GM12878 (cell line): ENCODE results near the gene ASAP3. TPM values are rescaled to one million over a fixed set of nuclear protein-coding genes. Genes with fewer than 3 reads are reported as not detected.

Experiments used
- ATAC-seq: fragments of 200-7000 bp; cut with Tn5 transposase; 3 replicates; pipeline ENCODE4 v1.9.1; 2020; ENCODE audit warnings: mild to moderate bottlenecking, moderate library complexity
- BruUV-seq: library from RNA; stranded (reverse); fragments of 400-500 nt; replicated peaks from 2 replicates; lab custom pipeline; 2021; lab: Mats Ljungman, UMichigan
- CTCF ChIA-PET: fragments of 300-600 bp; sonication (Branson Sonifier 250); formaldehyde crosslinking; extraction: SDS; loops from one replicate; lab custom pipeline; 2021; ENCODE audit warnings: inconsistent platforms; lab: Yijun Ruan, JAX
- POLR2A ChIA-PET: fragments of 350-600 bp; formaldehyde crosslinking; extraction: SDS; loops from one replicate; lab custom pipeline; 2021; ENCODE audit warnings: inconsistent platforms; lab: Charles Lee
- RAD21 ChIA-PET: fragments of 300-600 bp; sonication (Branson Sonifier 250); formaldehyde crosslinking; loops from one replicate; lab custom pipeline; 2023; ENCODE audit warnings: antibody characterized with exemption; ENCODE audit not compliant: unreplicated experiment; lab: Charles Lee
- SMC1A ChIA-PET: fragments of 300-600 bp; sonication (Branson Sonifier 250); formaldehyde crosslinking; loops from one replicate; lab custom pipeline; 2023; ENCODE audit not compliant: unreplicated experiment, uncharacterized antibody; lab: Charles Lee
- DNase-seq: peaks from one replicate; pipeline ENCODE4 v3.0.0-alpha.2; 2011; ENCODE audit warnings: low read depth, low spot score
- FAIRE-seq: peaks from 3 replicates; lab custom pipeline; 2011; peaks lifted over from hg19 to GRCh38; lab: Jason Lieb, UNC
- H2AFZ ChIP-seq: 2 replicates; pipeline ENCODE4 v1.6.0; 2011; ENCODE audit warnings: low read depth, low read length, control low read depth; ENCODE audit not compliant: control insufficient read depth
- H3K27ac ChIP-seq: 2 replicates; pipeline ENCODE4 v1.5.1; 2011; ENCODE audit warnings: control low read depth; ENCODE audit not compliant: control insufficient read depth, insufficient read depth
- H3K27me3 ChIP-seq, 2 experiments: replicated peaks in 1 of 2; 2 replicates each; pipeline versions ENCODE4 v1.6.0 to v1.6.1; 2011; ENCODE audit warnings: low read length in 1 of 2; ENCODE audit not compliant: control insufficient read depth in 2 of 2, insufficient read depth in 2 of 2
- H3K36me3 ChIP-seq, 2 experiments: 2 replicates each; pipeline ENCODE4 v1.5.1; 2011; ENCODE audit warnings: low read length in 1 of 2; ENCODE audit not compliant: control insufficient read depth in 2 of 2, insufficient read depth in 2 of 2
- H3K4me1 ChIP-seq: 2 replicates; pipeline ENCODE4 v1.6.1; 2011; ENCODE audit warnings: mild to moderate bottlenecking, low read length, moderate library complexity, mixed read lengths; ENCODE audit not compliant: control insufficient read depth, insufficient read depth
- H3K4me2 ChIP-seq: 2 replicates; pipeline ENCODE4 v1.6.0; 2011; ENCODE audit warnings: control low read depth; ENCODE audit not compliant: control insufficient read depth, insufficient read depth
- H3K4me3 ChIP-seq: fragments of 200-600 bp; sonication (generic); 2 replicates; pipeline ENCODE4 v1.5.1; 2016
- H3K79me2 ChIP-seq: 2 replicates; pipeline ENCODE4 v1.6.0; 2011; ENCODE audit warnings: low read length; ENCODE audit not compliant: control insufficient read depth, insufficient read depth
- H3K9ac ChIP-seq: 2 replicates; pipeline ENCODE4 v1.8.0; 2011; ENCODE audit warnings: low read length, control low read depth, mixed read lengths; ENCODE audit not compliant: control insufficient read depth, insufficient read depth
- H3K9me3 ChIP-seq: replicated peaks from 3 replicates; pipeline ENCODE4 v1.5.1; 2011; ENCODE audit warnings: mild to moderate bottlenecking, low read length; ENCODE audit not compliant: control insufficient read depth, insufficient read depth
- H4K20me1 ChIP-seq: 2 replicates; pipeline ENCODE4 v1.6.0; 2011; ENCODE audit not compliant: control insufficient read depth, insufficient read depth
- ATF2 ChIP-seq: IDR thresholded peaks from 2 replicates; pipeline ENCODE4 v1.6.1; 2012; ENCODE audit warnings: low read length, inconsistent platforms
- BCL11A ChIP-seq: IDR thresholded peaks from 2 replicates; pipeline ENCODE4 v1.6.1; 2011; ENCODE audit warnings: low read depth, low read length
- BHLHE40 ChIP-seq, 2 experiments: fragments of 450-650 bp in 1 of 2; IDR thresholded peaks; 2 replicates each; pipeline ENCODE4 v1.6.1; 2011 to 2017; ENCODE audit warnings: low read depth in 2 of 2, borderline replicate concordance in 1 of 2, improper control_type of control experiment in 1 of 2, low read length in 1 of 2, mild to moderate bottlenecking in 1 of 2
- DPF2 ChIP-seq: fragments of 450-650 bp; IDR thresholded peaks from 2 replicates; pipeline ENCODE4 v1.6.1; 2017; ENCODE audit warnings: mild to moderate bottlenecking
- EED ChIP-seq: sonication (generic); IDR thresholded peaks from 2 replicates; pipeline ENCODE4 v1.6.1; 2016; ENCODE audit warnings: antibody characterized with exemption, low read depth
- ETV6 ChIP-seq, 2 experiments: fragments of 450-650 bp in 1 of 2; IDR thresholded peaks in 1 of 2; conservative IDR thresholded peaks in 1 of 2; 2 replicates each; pipeline ENCODE4 v1.6.1; 2014; ENCODE audit warnings: antibody characterized with exemption in 1 of 2, borderline replicate concordance in 1 of 2, low read depth in 1 of 2, mild to moderate bottlenecking in 1 of 2, moderate library complexity in 1 of 2
- FOXM1 ChIP-seq: IDR thresholded peaks from 2 replicates; pipeline ENCODE4 v1.6.1; 2012; ENCODE audit warnings: low read depth, mild to moderate bottlenecking, inconsistent platforms, low read length, moderate library complexity
- IKZF1 ChIP-seq: fragments of 450-650 bp; conservative IDR thresholded peaks from 2 replicates; pipeline ENCODE4 v1.6.1; 2017; ENCODE audit warnings: antibody characterized with exemption, mild to moderate bottlenecking
- IKZF2 ChIP-seq, 2 experiments: fragments of 450-650 bp; IDR thresholded peaks; 2 replicates each; pipeline ENCODE4 v1.6.1; 2017; ENCODE audit warnings: mild to moderate bottlenecking in 2 of 2, moderate library complexity in 2 of 2
- IRF4 ChIP-seq: IDR thresholded peaks from 2 replicates; pipeline ENCODE4 v1.6.1; 2011; ENCODE audit warnings: low read depth, low read length
- JUNB ChIP-seq: IDR thresholded peaks from 2 replicates; pipeline ENCODE4 v1.6.1; 2016; ENCODE audit warnings: antibody characterized with exemption, mild to moderate bottlenecking
- MTA3 ChIP-seq: IDR thresholded peaks from 2 replicates; pipeline ENCODE4 v1.6.1; 2012; ENCODE audit warnings: low read length, inconsistent platforms, borderline replicate concordance
- NFIC ChIP-seq: IDR thresholded peaks from 2 replicates; pipeline ENCODE4 v1.6.1; 2012; ENCODE audit warnings: low read depth, mild to moderate bottlenecking, inconsistent platforms, low read length, moderate library complexity
- NR2C2 ChIP-seq: IDR thresholded peaks from 2 replicates; pipeline ENCODE4 v1.6.1; 2011; ENCODE audit warnings: borderline replicate concordance, low read depth; ENCODE audit not compliant: control insufficient read depth, insufficient read length
- PML ChIP-seq: IDR thresholded peaks from 2 replicates; pipeline ENCODE4 v1.6.1; 2012; ENCODE audit warnings: low read length, inconsistent platforms
- RAD21 ChIP-seq: IDR thresholded peaks from 2 replicates; pipeline ENCODE4 v1.6.1; 2011; ENCODE audit warnings: mild to moderate bottlenecking, low read depth, low read length, moderate library complexity; ENCODE audit not compliant: insufficient read depth
- RUNX3 ChIP-seq: IDR thresholded peaks from 2 replicates; pipeline ENCODE4 v1.6.1; 2012; ENCODE audit warnings: low read length, inconsistent platforms
- TCF12 ChIP-seq: IDR thresholded peaks from 2 replicates; pipeline ENCODE4 v1.6.1; 2011; ENCODE audit warnings: low read depth, mild to moderate bottlenecking, low read length
- USF2 ChIP-seq: IDR thresholded peaks from 2 replicates; pipeline ENCODE4 v1.6.1; 2011; ENCODE audit warnings: low read depth, low read length, improper control_type of control experiment, borderline replicate concordance
- WGBS: methylation state at CpG from one replicate; pipeline ENCODE4 v1.1.6; 2016; ENCODE audit warnings: low lambda C conversion rate; ENCODE audit not compliant: insufficient replicate concordance, insufficient coverage; ENCODE audit errors: missing lambda C conversion rate; 5-methylcytosine and 5-hydroxymethylcytosine counted together
- in situ Hi-C: fragments of 300-500 bp; cut with MboI; formaldehyde crosslinking; loops from 9 replicates; pipeline ENCODE4 v1.14.3; 2018; ENCODE audit warnings: mixed read lengths
- intact Hi-C: fragments of 100-400 bp; cut with micrococcal nuclease; formaldehyde crosslinking; loops from one replicate; pipeline ENCODE4 v1.14.2; 2022; ENCODE audit not compliant: unreplicated experiment
- polyA plus RNA-seq, 11 experiments: library from polyadenylated mRNA; depleted of rRNA in 4 of 11; unstranded in 6 of 11; stranded (reverse) in 5 of 11; fragments of >200 nt; fragmentation: Nextera tagmentation in 4 of 11; fragmentation: Illumina TruSeq in 1 of 11; extraction: Ambion mirVana in 4 of 11; extraction: Trizol in 1 of 11; gene quantifications; 1 replicate in 1 of 11; 2 replicates in 10 of 11; pipeline versions ENCODE4 v1.2.1 to v1.2.3, GENCODE V29; 2011 to 2016; ENCODE audit warnings: inconsistent platforms in 2 of 11, missing spikeins in 2 of 11, low read depth in 1 of 11
- total RNA-seq, 4 experiments: library from RNA; depleted of rRNA in 3 of 4; stranded (reverse); fragments of >200 nt in 3 of 4; fragmentation: Illumina TruSeq in 1 of 4; extraction: Trizol in 1 of 4; gene quantifications; 2 replicates each; pipeline versions ENCODE4 v1.2.1 to v1.2.3, GENCODE V29; 2013 to 2021

ASAP3 gene
- total and polyA plus RNA-seq, 10 of the 15 experiments (the other 5 are each of a cell fraction or from before 2014, with no cell fraction given), result 0.04 to 0.92 (median 0.34) TPM; not detected in 1

DNA sequence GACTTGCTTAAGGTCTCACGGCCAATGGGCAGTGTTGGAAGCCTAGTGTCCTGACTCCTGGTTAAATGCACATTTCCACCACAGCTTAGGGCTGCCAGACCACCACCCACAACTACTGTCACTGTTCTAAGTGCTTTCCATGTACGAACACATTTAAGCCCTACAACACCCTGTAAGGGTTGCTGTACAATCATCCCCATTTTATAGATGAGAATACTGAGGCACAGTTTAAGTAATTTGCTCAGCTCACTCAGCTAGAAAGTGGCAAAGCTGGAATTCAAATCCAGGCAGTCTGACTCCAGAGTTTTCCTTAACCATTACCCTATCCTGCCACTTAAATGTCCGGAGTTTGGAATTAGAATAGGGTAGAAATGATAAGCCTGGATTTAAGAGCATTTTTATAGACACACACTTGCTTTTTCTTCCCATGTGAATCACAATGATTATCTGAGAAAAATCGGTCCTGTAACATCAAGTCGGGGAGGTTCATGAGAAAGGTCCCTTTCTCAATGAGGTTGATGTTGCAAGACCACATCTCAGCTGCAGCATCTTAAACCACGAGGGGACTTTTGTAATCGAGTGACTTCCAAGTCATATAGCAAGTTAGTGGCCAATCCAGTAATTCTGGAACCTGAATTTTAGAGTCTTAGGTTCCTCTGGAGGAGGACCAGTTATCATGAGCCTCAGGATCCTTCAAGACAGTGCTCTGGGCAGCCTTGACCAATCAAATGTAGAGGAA, 38.4 kb upstream of the ASAP3 start:
- intact Hi-C loops, result no loop called here

More for the DNA sequence above, 38.4 kb upstream of the ASAP3 start:
- in situ Hi-C loops, result no loop called here
- peaks cover 13 to 22% of the 10 kb centered on the region in 2 experiments; a peak in 3 of 4 replicates for H3K36me3 ChIP-seq
- CTCF ChIA-PET, result interaction anchor here (0.6 to 28.3 kb wide), 3 partner anchors 18 to 78 kb away, joined by 3 to 784 read pairs (median 142); no protein-coding TSS in a partner anchor
- no peak overlapping the region for H3K9ac ChIP-seq
- ATAC-seq (peak; percentile 2; the same call in 1 of the 3 replicates), DNase-seq (no peak), FAIRE-seq (no peak)
- no peaks in the 10 kb centered on the region for H4K20me1 ChIP-seq
- no peaks in the 10 kb centered on the region for H3K27me3 ChIP-seq
- SMC1A ChIA-PET, result interaction anchor here (1.2 to 14.8 kb wide), 3 partner anchors 16 to 24 kb away, joined by 5 to 201 read pairs (median 71); no protein-coding TSS in a partner anchor
- H3K4me1 ChIP-seq, result peaks cover 33% of the 10 kb centered on the region
- H3K4me3 ChIP-seq, result no peak overlapping the region
- no peaks in the 10 kb centered on the region for H3K9me3 ChIP-seq
- peaks cover 34% of the 10 kb centered on the region for H3K79me2 ChIP-seq
- no peak overlapping the region; the same call in 1 of the 2 replicates for H3K27ac ChIP-seq
- H2AFZ ChIP-seq, result no peak overlapping the region
- RAD21 ChIA-PET, result interaction anchor here (8.0 to 11.3 kb wide), 2 partner anchors 17 to 25 kb away, joined by 67 to 153 read pairs; no protein-coding TSS in a partner anchor
- no TSS peak for BruUV-seq
- no peak overlapping the region for H3K4me2 ChIP-seq
- WGBS, result 43% methylated on average over 7 of the region's 7 CpGs
- TF ChIP-seq IRF4, result peak; percentile 72; the same call in 1 of the 2 replicates
- TF ChIP-seq MTA3, result 0 out of 2 replicates have a peak, but pooled peaks have one; percentile 28
- peak; percentile 59; the same call in 1 of the 2 replicates for TF ChIP-seq NFIC
- no peak for TF ChIP-seq RAD21
- 0 out of 2 replicates have a peak, but pooled peaks have one; percentile 20 for TF ChIP-seq IKZF1
- TF ChIP-seq DPF2, result 0 out of 2 replicates have a peak, but pooled peaks have one; percentile 19
- TF ChIP-seq FOXM1, result 0 out of 2 replicates have a peak, but pooled peaks have one; percentile 27
- TF ChIP-seq ATF2, result peak; percentile 69
- peak in 1 of 2 experiments; percentile 14; a peak in 1 of 4 replicates for TF ChIP-seq BHLHE40 (IDR thresholded peaks at IDR 0.05; ENCODE audit: borderline replicate concordance in 1 of 2, low read depth in 2 of 2, low read length in 1 of 2)
- TF ChIP-seq ETV6 (conservative IDR thresholded peaks at IDR 0.05 in 1 of 2, IDR thresholded peaks at IDR 0.05 in 1 of 2; ENCODE audit: borderline replicate concordance in 1 of 2, low read depth in 1 of 2), result no peak
- TF ChIP-seq TCF12, result peak; percentile 40; the same call in 1 of the 2 replicates
- no peak for TF ChIP-seq PML
- peak in 1 of 2 experiments; percentile 23; a peak in 1 of 4 replicates for TF ChIP-seq IKZF2 (IDR thresholded peaks at IDR 0.05)
- TF ChIP-seq NR2C2, result no peak
- TF ChIP-seq USF2, result no peak
- TF ChIP-seq BCL11A, result peak; percentile 46; the same call in 1 of the 2 replicates
- peak; percentile 91 for TF ChIP-seq RUNX3
- 0 out of 2 replicates have a peak, but pooled peaks have one; percentile 27 for TF ChIP-seq EED
- peak; percentile 58; the same call in 1 of the 2 replicates for TF ChIP-seq JUNB
- POLR2A ChIA-PET, result interaction anchor here (0.7 to 1.5 kb wide), 4 partner anchors 10 to 154 kb away, joined by 3 read pairs; no protein-coding TSS in a partner anchor
